WERI-Rb-1 (cell line): ENCODE data around the gene PTPN1.

Experiments
- DNase-seq: peaks from one replicate; pipeline ENCODE4 v3.0.0-alpha.2; 2020
- H3K27ac ChIP-seq: fragments of 250-450 bp; sonication (Bioruptor Pico); 2 replicates; pipeline ENCODE4 v1.5.1; 2020; ENCODE audit warnings: mild to moderate bottlenecking, moderate library complexity
- H3K27me3 ChIP-seq: fragments of 250-450 bp; sonication (Bioruptor Pico); 2 replicates; pipeline ENCODE4 v1.5.1; 2021; ENCODE audit warnings: mild to moderate bottlenecking, low read depth, moderate library complexity; ENCODE audit not compliant: insufficient read depth, severe bottlenecking
- H3K36me3 ChIP-seq: fragments of 250-450 bp; sonication (Bioruptor Pico); 2 replicates; pipeline ENCODE4 v1.5.1; 2020; ENCODE audit warnings: mild to moderate bottlenecking, moderate library complexity
- H3K4me3 ChIP-seq: 2 replicates; pipeline ENCODE4 v1.5.1; 2011; ENCODE audit warnings: low read depth, mild to moderate bottlenecking, control low read depth, low read length
- H3K9me3 ChIP-seq: fragments of 250-450 bp; sonication (Bioruptor Pico); 2 replicates; pipeline ENCODE4 v1.5.1; 2021; ENCODE audit warnings: mild to moderate bottlenecking, moderate library complexity; ENCODE audit not compliant: severe bottlenecking
- TF ChIP-seq, protein P1 (sequence below): IDR thresholded peaks from 2 replicates; pipeline ENCODE4 v1.5.1; 2011; ENCODE audit warnings: low read depth, mild to moderate bottlenecking, control low read depth, inconsistent platforms, low read length

Gene PTPN1

DNA sequence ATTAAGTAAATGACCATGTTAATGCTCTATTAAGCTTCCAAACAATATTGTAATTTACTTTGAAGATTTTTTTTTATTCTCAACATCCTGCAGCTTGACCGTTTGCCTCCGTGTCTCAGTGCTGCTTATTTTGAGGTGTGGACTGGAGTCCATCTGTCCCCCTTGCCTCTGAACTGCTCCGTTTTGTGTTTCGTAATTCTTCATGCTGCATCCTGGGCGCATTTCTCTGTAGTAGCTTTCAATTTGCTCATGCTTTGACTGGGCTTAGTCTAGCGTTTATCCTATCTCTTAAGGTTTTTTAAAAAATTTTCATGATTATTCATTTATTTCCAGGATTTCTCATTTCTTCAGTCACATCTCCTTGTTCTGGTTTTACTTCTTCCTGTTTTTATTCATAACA is 37.8 kb downstream of the PTPN1 start:
- TF ChIP-seq, protein P1, sequence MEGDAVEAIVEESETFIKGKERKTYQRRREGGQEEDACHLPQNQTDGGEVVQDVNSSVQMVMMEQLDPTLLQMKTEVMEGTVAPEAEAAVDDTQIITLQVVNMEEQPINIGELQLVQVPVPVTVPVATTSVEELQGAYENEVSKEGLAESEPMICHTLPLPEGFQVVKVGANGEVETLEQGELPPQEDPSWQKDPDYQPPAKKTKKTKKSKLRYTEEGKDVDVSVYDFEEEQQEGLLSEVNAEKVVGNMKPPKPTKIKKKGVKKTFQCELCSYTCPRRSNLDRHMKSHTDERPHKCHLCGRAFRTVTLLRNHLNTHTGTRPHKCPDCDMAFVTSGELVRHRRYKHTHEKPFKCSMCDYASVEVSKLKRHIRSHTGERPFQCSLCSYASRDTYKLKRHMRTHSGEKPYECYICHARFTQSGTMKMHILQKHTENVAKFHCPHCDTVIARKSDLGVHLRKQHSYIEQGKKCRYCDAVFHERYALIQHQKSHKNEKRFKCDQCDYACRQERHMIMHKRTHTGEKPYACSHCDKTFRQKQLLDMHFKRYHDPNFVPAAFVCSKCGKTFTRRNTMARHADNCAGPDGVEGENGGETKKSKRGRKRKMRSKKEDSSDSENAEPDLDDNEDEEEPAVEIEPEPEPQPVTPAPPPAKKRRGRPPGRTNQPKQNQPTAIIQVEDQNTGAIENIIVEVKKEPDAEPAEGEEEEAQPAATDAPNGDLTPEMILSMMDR = no peak
- H3K36me3 ChIP-seq = peaks cover 6% of the 10 kb centered on the region
- no peaks in the 10 kb centered on the region for H3K9me3 ChIP-seq
- no peak overlapping the region for H3K4me3 ChIP-seq
- H3K27ac ChIP-seq = no peak overlapping the region
- no peak for DNase-seq
- H3K27me3 ChIP-seq = no peaks in the 10 kb centered on the region

DNA sequence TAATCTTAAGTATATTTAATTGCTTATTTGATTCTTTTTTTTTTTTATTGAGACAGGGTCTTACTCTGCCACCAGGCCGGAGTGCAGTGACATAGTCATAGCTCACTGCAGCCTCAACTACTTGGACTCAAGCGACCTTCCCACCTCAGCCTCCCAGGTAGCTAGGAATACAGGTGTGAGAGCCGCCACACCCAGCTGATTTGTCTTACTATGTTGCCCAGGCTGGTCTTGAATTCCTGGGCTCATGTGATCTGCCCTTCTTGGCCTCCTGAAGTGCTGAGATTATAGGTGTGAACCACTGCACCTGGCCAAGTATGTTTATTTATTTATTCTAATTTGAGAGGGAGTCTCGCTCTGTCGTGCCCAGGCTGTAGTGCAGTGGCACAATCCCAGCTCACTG is 38.2 kb downstream of the PTPN1 start:
- Histone ChIP-seq H3K27ac (no peak overlapping the region), H3K4me3 (no peak overlapping the region), H3K9me3 (no peaks in the 10 kb centered on the region), H3K36me3 (peaks cover 6% of the 10 kb centered on the region), H3K27me3 (no peaks in the 10 kb centered on the region)
- no peak for DNase-seq
- TF ChIP-seq, protein P1 = no peak

DNA sequence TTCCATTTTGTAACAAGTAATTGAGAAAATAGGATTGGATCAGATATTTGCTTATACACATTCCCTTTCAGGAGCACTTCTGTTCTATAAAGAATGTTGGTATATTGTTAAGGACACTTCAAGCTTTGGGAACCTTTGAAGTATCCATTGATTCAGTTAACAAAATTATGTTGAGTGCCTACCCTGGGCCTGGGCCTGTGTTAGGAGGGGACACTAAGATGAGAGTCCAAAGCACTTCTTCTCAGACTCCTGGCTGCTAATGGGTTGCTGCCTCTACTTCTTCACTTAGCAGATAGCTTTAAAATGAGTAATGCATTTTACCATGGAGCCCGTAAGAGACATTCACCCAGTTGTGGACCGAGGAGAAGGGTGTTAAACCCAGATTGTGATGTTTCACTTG is 40.3 kb downstream of the PTPN1 start:
- Histone ChIP-seq H3K9me3 (no peaks in the 10 kb centered on the region), H3K27ac (no peak overlapping the region), H3K36me3 (peaks cover 6% of the 10 kb centered on the region), H3K27me3 (no peaks in the 10 kb centered on the region), H3K4me3 (no peak overlapping the region)
- TF ChIP-seq, protein P1 = no peak
- DNase-seq = no peak

DNA sequence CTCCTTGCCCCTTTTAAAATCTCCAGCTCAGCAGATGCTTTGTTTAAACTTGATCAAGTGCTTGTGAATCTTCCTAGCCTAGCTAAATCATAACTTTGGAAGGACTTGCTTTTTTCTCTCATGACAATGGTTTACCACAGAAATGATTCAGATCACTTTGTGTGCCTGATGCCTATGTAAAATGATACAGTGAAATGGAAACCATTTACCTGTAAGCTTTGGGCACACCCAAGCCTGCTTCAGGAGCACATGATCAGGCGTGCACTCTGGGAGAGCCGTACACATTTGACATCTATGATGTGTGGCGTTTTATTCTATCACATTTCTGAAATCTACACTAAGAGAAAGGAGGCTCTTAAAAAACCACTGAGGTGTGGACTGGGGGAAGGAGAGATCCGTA is 41.1 kb downstream of the PTPN1 start:
- Histone ChIP-seq H3K27me3 (no peaks in the 10 kb centered on the region), H3K27ac (no peak overlapping the region), H3K4me3 (no peak overlapping the region), H3K9me3 (no peaks in the 10 kb centered on the region), H3K36me3 (peaks cover 6% of the 10 kb centered on the region)
- TF ChIP-seq, protein P1 = no peak
- DNase-seq = no peak

DNA sequence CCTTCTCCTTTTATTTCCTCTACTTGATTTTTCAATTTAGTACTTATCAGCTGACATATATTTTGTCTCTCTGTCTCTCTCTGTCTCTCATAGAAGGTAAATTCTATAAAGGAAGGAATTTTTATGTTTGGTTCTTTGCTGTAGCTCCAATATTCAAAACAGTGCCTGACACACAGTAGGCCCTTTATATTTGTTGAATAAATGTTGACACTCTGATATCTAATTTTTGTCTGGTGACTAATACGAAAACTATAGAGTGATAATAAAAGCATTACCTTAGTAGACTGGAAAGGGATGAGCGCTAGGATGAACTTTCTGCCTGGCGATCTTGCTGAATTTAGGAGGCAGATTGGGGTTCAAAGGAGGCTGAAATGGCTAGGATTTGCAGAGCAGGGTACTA is 42.8 kb downstream of the PTPN1 start:
- Histone ChIP-seq H3K27ac (no peak overlapping the region), H3K9me3 (no peaks in the 10 kb centered on the region), H3K4me3 (no peak overlapping the region), H3K36me3 (peaks cover 6% of the 10 kb centered on the region), H3K27me3 (no peaks in the 10 kb centered on the region)
- TF ChIP-seq, protein P1 = no peak
- DNase-seq = no peak

DNA sequence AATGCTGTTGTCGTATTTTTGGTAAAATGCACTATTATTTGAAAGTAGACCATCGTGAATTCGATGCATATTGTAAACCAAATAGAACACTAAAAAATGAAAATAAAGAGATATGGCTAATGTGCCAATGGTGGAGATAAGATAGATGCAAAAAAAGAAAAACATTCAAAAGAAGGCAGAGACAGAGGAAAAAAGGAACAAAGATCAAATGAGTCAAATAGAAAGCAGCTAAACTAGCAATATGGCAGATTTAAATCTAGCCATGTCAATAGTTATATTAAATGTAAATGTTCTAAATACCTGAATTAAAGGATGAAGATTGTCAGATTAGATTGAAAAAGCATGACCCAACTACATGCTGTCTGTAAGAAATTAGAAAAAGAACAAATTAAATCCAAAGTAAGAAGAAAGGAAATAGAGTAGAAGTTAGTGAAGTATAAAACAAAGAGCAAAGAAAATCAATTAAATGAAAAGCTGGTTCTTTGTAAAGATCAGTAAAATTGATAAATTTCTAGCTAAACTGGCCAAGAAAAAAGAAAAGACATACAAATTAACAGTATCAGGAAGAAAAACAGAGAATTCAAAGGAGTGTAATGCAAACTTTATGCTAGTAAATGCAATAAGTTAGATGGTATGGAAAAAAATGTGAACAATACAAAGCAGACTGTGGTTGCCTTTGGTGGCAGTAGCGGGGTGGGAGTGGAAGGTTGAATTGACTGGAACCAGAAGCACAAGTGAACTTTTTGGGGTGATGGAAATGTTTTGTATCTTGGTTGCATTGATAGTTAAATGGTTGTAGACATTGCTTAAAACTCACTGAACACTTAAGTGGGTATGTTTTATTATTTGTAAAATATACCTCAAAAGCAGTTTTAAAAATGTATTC is 44.8 kb downstream of the PTPN1 start:
- Histone ChIP-seq H3K27ac (no peak overlapping the region), H3K4me3 (no peak overlapping the region), H3K9me3 (no peaks in the 10 kb centered on the region), H3K27me3 (no peaks in the 10 kb centered on the region), H3K36me3 (no peaks in the 10 kb centered on the region)
- DNase-seq = no peak
- TF ChIP-seq, protein P1 = no peak
